ENCODE measurements around the gene ABHD17A. TPM values are rescaled to one million over a fixed set of nuclear protein-coding genes. Genes with fewer than 3 reads are reported as not detected.
"Not testable (repeated sequence)": the region's sequence is repeated elsewhere in the genome, so short reads cannot be mapped to it uniquely, and the experiment has no call there.

ABHD17A gene
- total RNA-seq, 1 experiment from 2014 or later, result 47.7 TPM

- Mint-ChIP-seq H3K9me3 (ENCODE audit: unreplicated experiment) (no peaks in the 10 kb centered on the region), H3K27ac (ENCODE audit: unreplicated experiment) (no peak overlapping the region), H3K36me3 (ENCODE audit: insufficient read depth, unreplicated experiment) (peaks cover 16% of the 10 kb centered on the region), H3K4me3 (ENCODE audit: unreplicated experiment) (peak overlapping the region; percentile 91), H3K27me3 (ENCODE audit: insufficient read depth, unreplicated experiment) (no peaks in the 10 kb centered on the region), H3K4me1 (ENCODE audit: low read depth, unreplicated experiment) (peaks cover 26% of the 10 kb centered on the region)
- Histone ChIP-seq H3K4me3 (ENCODE audit: low read depth, low read length) (no peak overlapping the region), H3K27me3 (replicated peaks; ENCODE audit: control insufficient read depth, insufficient read depth, low read length) (no peaks in the 10 kb centered on the region), H3K9me3 (no peaks in the 10 kb centered on the region), H3K4me1 (peaks cover 24% of the 10 kb centered on the region), H3K36me3 (ENCODE audit: control insufficient read depth, insufficient read depth, low read length) (no peaks in the 10 kb centered on the region)
- CTCF ChIA-PET, result no interaction called here
- TF ChIP-seq, protein P1, sequence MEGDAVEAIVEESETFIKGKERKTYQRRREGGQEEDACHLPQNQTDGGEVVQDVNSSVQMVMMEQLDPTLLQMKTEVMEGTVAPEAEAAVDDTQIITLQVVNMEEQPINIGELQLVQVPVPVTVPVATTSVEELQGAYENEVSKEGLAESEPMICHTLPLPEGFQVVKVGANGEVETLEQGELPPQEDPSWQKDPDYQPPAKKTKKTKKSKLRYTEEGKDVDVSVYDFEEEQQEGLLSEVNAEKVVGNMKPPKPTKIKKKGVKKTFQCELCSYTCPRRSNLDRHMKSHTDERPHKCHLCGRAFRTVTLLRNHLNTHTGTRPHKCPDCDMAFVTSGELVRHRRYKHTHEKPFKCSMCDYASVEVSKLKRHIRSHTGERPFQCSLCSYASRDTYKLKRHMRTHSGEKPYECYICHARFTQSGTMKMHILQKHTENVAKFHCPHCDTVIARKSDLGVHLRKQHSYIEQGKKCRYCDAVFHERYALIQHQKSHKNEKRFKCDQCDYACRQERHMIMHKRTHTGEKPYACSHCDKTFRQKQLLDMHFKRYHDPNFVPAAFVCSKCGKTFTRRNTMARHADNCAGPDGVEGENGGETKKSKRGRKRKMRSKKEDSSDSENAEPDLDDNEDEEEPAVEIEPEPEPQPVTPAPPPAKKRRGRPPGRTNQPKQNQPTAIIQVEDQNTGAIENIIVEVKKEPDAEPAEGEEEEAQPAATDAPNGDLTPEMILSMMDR (IDR thresholded peaks at IDR 0.05; ENCODE audit: insufficient read depth in 1 of 2, low read depth in 1 of 2, low read length in 1 of 2, severe bottlenecking in 1 of 2, unreplicated experiment in 1 of 2), result no peak
- intact Hi-C loops (cut with micrococcal nuclease; ENCODE audit: unreplicated experiment), result no loop called here
- POLR2A ChIA-PET, result no interaction called here
- BruUV-seq (replicated peaks), result no TSS peak
- no peak for DNase-seq
These were observed 2.3 kb downstream of the ABHD17A start for GRCh38 chr19:1882786-1883692.

- H3K27me3 ChIP-seq (replicated peaks; ENCODE audit: control insufficient read depth, insufficient read depth, low read length), result no peaks in the 10 kb centered on the region
- H3K4me1 Mint-ChIP-seq (ENCODE audit: low read depth, unreplicated experiment), result peaks cover 20% of the 10 kb centered on the region
- no peak for DNase-seq
- peaks cover 17% of the 10 kb centered on the region for H3K4me1 ChIP-seq
- no peaks in the 10 kb centered on the region for H3K9me3 ChIP-seq
- H3K27me3 Mint-ChIP-seq (ENCODE audit: insufficient read depth, unreplicated experiment), result no peaks in the 10 kb centered on the region
- CTCF ChIA-PET, result no interaction called here
- intact Hi-C loops (cut with micrococcal nuclease; ENCODE audit: unreplicated experiment), result no loop called here
- H3K36me3 Mint-ChIP-seq (ENCODE audit: insufficient read depth, unreplicated experiment), result peaks cover 13% of the 10 kb centered on the region
- H3K4me3 ChIP-seq (ENCODE audit: low read depth, low read length), result no peak overlapping the region
- no peak overlapping the region for H3K27ac Mint-ChIP-seq (ENCODE audit: unreplicated experiment)
- TF ChIP-seq, protein P1 (IDR thresholded peaks at IDR 0.05; ENCODE audit: insufficient read depth in 1 of 2, low read depth in 1 of 2, low read length in 1 of 2, severe bottlenecking in 1 of 2, unreplicated experiment in 1 of 2), result no peak
- BruUV-seq (replicated peaks), result no TSS peak
- H3K9me3 Mint-ChIP-seq (ENCODE audit: unreplicated experiment), result no peaks in the 10 kb centered on the region
- POLR2A ChIA-PET, result no interaction called here
- H3K4me3 Mint-ChIP-seq (ENCODE audit: unreplicated experiment), result peak overlapping the region; percentile 36
- H3K36me3 ChIP-seq (ENCODE audit: control insufficient read depth, insufficient read depth, low read length), result no peaks in the 10 kb centered on the region
These were observed 3.1 kb downstream of the ABHD17A start for GRCh38 chr19:1882089-1882785.

DNA sequence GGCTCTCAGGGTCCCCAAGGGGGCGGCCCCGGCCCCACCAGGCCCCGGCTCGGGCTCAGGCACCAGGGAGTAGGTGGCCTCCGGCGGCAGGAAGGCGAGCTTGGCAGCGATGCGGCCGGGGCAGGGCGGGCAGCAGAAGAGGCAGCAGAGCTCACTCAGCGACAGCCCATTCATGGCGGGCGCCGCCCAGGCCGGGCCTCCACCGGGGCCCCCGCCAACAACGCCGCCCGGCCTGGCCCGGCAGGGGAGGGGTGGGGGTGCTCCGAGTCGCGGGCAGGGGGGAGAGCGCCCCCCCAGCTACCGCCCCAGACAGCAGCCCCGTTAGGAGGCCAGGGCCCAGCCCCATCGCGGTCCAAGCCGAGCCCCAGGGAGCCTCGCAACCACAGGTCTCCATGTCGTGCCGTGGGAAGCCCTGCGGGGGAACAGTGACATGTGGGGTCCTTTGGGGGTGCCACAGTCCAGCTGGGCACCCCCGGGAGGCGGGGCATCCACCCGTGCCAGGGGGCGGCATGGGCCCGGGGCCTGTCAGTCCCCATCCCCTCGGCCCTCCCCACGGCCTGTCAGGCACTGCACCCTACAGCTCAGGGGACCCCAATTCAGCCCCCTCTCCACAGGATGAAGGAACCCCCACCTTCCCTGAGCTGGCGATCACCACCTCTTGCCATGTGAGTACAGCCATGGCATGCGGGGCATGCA, 3.8 kb downstream of the ABHD17A start:
- H3K27me3 ChIP-seq (replicated peaks; ENCODE audit: control insufficient read depth, insufficient read depth, low read length); intact Hi-C loops (cut with micrococcal nuclease; ENCODE audit: unreplicated experiment); H3K9me3 ChIP-seq; H3K36me3 Mint-ChIP-seq (ENCODE audit: insufficient read depth, unreplicated experiment); DNase-seq; POLR2A ChIA-PET; H3K4me3 Mint-ChIP-seq (ENCODE audit: unreplicated experiment); H3K4me3 ChIP-seq (ENCODE audit: low read depth, low read length); H3K27me3 Mint-ChIP-seq (ENCODE audit: insufficient read depth, unreplicated experiment); BruUV-seq (replicated peaks); H3K9me3 Mint-ChIP-seq (ENCODE audit: unreplicated experiment); H3K36me3 ChIP-seq (ENCODE audit: control insufficient read depth, insufficient read depth, low read length); CTCF ChIA-PET; H3K27ac Mint-ChIP-seq (ENCODE audit: unreplicated experiment): not testable (repeated sequence)
- H3K4me1 ChIP-seq, result peaks cover 11% of the 10 kb centered on the region; the same call in 1 of the 2 replicates
- peaks cover 17% of the 10 kb centered on the region for H3K4me1 Mint-ChIP-seq (ENCODE audit: low read depth, unreplicated experiment)

Measured in Caco-2 (cell line).